Naive thymus-derived CD8-positive, alpha-beta T cell (primary cell): Measurements from ENCODE around the gene MXRA8. TPM values are rescaled to one million over a fixed set of nuclear protein-coding genes. Genes with fewer than 3 reads are reported as not detected.
"Not testable (repeated sequence)": the region's sequence is repeated elsewhere in the genome, so short reads cannot be mapped to it uniquely, and the experiment has no call there.

Source experiments
- ATAC-seq, 2 donors: fragments of 150-1000 bp; cut with Tn5 transposase in 1 of 2; sonication (Bioruptor Pico), chemical (Tn5 transposase) in 1 of 2; 1 replicate in 1 of 2; 2 replicates in 1 of 2; pipeline ENCODE4 v1.10.0; 2021; ENCODE audit warnings: mild to moderate bottlenecking in 2 of 2, moderate library complexity in 2 of 2
- POLR2A ChIA-PET: fragments of 350-600 bp; sonication (Branson Sonifier 250); formaldehyde crosslinking; loops from one replicate; lab custom pipeline; 2021; ENCODE audit warnings: antibody characterized with exemption; lab: Charles Lee
- DNase-seq, 10 donors: peaks; one replicate each; pipeline versions ENCODE4 v3.0.0 to v3.0.0-alpha.2; 2020 to 2022
- H3K27ac Mint-ChIP-seq, 10 donors: one replicate each; pipeline ENCODE4 v1.8.0; 2020 to 2022; ENCODE audit warnings: mild to moderate bottlenecking in 10 of 10, mixed read lengths in 10 of 10, moderate library complexity in 4 of 10, inconsistent platforms in 1 of 10
- H3K27me3 Mint-ChIP-seq, 5 donors: one replicate each; pipeline ENCODE4 v1.8.0; 2021 to 2022; ENCODE audit warnings: mixed read lengths in 5 of 5
- H3K36me3 Mint-ChIP-seq, 3 donors: one replicate each; pipeline ENCODE4 v1.8.0; 2020 to 2022; ENCODE audit warnings: mixed read lengths in 3 of 3, mild to moderate bottlenecking in 2 of 3, inconsistent platforms in 1 of 3
- H3K4me1 Mint-ChIP-seq, 4 donors: one replicate each; pipeline ENCODE4 v1.8.0; 2021 to 2022; ENCODE audit warnings: mixed read lengths in 4 of 4
- H3K4me3 Mint-ChIP-seq, 10 donors: one replicate each; pipeline ENCODE4 v1.8.0; 2020 to 2022; ENCODE audit warnings: mild to moderate bottlenecking in 10 of 10, mixed read lengths in 10 of 10, moderate library complexity in 6 of 10, inconsistent platforms in 1 of 10
- H3K9me3 Mint-ChIP-seq, 9 donors: one replicate each; pipeline ENCODE4 v1.8.0; 2020 to 2022; ENCODE audit warnings: mixed read lengths in 9 of 9, mild to moderate bottlenecking in 3 of 9, inconsistent platforms in 1 of 9, moderate library complexity in 1 of 9
- polyA plus RNA-seq, 3 donors: library from polyadenylated mRNA; unstranded; fragments of 300-500 nt; fragmentation: Illumina TruSeq; gene quantifications; one replicate each; pipeline ENCODE4 v1.2.3, GENCODE V29; 2021
- total RNA-seq, 8 experiments: library from RNA in 2 of 8; stranded (reverse) in 2 of 8; gene quantifications; one replicate each; pipeline ENCODE4 v1.2.3 and lab custom pipeline; 2021 to 2026

The MXRA8 gene
- total and polyA plus RNA-seq, 5 experiments from 2014 or later: 7.4 to 22.0 (median 7.7) TPM

DNA sequence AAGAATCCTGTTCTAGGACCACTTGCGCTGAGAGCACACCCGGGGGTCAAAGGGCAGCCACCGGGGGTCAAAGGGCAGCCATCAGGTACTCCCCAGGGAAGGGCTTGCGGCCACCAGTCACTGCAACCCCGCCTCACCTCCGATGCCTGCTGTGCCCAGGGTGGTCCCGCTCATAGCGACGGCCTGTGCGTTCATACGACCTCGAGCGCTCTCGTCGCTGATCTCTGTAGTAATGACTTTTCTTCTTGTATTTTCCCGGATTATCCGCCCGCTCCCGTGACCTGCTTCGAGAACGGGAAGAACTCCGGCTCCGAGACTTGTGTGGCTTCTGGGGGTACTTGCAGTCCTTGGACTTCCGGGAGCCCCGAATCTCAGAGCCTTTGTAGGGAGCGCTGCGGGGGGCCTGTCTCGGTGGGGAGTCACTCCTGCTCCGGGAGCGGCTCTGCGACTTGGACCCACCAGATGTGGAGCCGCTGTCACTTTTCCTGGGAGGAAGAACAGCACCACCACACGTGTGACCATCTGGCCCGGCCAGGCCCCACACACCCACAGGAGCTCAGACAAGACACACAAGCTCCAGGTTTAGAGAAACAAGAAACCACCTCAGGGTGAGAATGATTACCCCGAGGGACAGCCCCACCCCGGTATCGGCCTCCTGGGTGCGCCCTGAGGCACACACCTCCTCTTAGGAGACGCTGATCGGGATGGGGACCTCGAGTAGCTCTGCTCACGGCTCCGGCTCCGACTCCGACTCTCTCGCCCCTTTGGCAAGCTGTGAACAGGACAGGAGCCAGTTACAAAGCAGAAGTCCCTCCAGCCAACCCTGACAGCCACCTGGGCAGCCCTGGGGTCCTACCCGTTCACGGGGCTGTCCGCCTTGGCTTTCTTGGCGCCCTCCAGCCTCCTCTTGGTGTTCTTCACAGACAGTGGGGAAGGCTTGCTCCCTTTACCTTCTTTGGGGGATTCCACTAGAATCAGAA lies 29.0 kb upstream of the MXRA8 start:
- DNase-seq: peak in 1 of 10 donors; percentile 57
- H3K9me3 Mint-ChIP-seq: no peaks in the 10 kb centered on the region
- no peaks in the 10 kb centered on the region for H3K27me3 Mint-ChIP-seq
- H3K27ac Mint-ChIP-seq: no peak overlapping the region
- POLR2A ChIA-PET: interaction anchor here (0.7 to 2.2 kb wide), 4 partner anchors 11 to 18 kb away, joined by 3 to 9 read pairs (median 4); partner anchors contain the start of genes AURKAIP1 and CCNL2
- H3K4me3 Mint-ChIP-seq: no peak overlapping the region
- ATAC-seq: no peak
- peaks cover 1 to 10% (median 6%) of the 10 kb centered on the region in 4 donors for H3K4me1 Mint-ChIP-seq
- peaks cover 0 to 70% (median 20%) of the 10 kb centered on the region in 3 donors for H3K36me3 Mint-ChIP-seq

- DNase-seq (no peak), ATAC-seq (no peak)
- Mint-ChIP-seq H3K27ac (no peak overlapping the region), H3K4me3 (no peak overlapping the region), H3K9me3 (no peaks in the 10 kb centered on the region), H3K4me1 (peaks cover 0 to 6% (median 3%) of the 10 kb centered on the region in 4 donors), H3K36me3 (peaks cover 0 to 55% (median 20%) of the 10 kb centered on the region in 3 donors), H3K27me3 (no peaks in the 10 kb centered on the region)
- POLR2A ChIA-PET: interaction anchor here (2.2 kb wide), 1 partner anchor 13 kb away, joined by 9 read pairs; the partner anchor contains the start of gene CCNL2
These were observed 27.6 kb upstream of the MXRA8 start for GRCh38 chr1:1385931-1386330.

DNA sequence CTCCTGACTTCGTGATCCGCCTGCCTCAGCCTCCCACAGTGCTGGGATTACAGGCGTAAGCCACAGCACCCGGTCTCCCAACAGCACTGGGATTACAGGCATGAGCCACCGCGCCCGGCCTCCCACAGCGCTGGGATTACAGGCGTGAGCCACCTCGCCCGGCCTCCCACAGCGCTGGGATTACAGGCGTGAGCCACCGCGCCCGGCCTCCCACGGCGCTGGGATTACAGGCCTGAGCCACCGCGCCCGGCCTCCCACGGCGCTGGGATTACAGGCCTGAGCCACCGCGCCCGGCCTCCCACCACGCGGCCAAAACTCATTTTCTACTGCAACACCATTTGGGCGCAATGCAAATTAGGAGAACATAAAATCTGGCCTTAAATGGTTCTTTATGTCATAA lies 27.0 kb upstream of the MXRA8 start:
- Mint-ChIP-seq H3K27ac (peak overlapping the region in 1 of 10 donors; percentile 15), H3K36me3 (peaks cover 0 to 49% (median 18%) of the 10 kb centered on the region in 3 donors)
- H3K27me3 Mint-ChIP-seq, H3K9me3 Mint-ChIP-seq, H3K4me1 Mint-ChIP-seq, H3K4me3 Mint-ChIP-seq, ATAC-seq, DNase-seq: not testable (repeated sequence)
- POLR2A ChIA-PET: interaction anchor here (0.6 to 2.2 kb wide), 3 partner anchors 14 to 37 kb away, joined by 3 to 9 read pairs (median 7); partner anchors contain the start of gene CCNL2

DNA sequence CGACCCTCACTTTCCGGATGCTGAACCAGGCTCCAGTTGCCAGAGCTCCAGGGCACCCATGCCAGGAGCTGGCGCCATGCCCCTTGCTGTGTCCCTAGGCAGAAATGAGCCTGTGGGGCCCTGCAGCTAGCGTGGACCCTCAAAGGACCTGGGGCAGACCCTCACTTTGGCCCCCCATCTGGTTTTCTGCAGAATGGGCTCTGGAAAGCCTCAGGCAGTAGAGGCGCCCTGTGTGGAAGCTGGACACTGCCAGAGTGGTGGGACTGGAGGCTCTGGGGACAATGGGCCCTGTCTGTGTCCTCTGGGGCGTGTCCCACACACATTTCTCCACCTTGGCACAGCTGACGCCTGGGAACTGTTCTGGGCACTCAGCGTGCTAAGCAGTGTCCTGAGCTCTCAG lies 22.9 kb upstream of the MXRA8 start:
- Mint-ChIP-seq H3K36me3 (peaks cover 0 to 9% (median under 1%) of the 10 kb centered on the region in 3 donors), H3K4me3 (no peak overlapping the region), H3K27ac (no peak overlapping the region), H3K4me1 (peaks cover 0 to 7% (median 4%) of the 10 kb centered on the region in 4 donors), H3K27me3 (no peaks in the 10 kb centered on the region), H3K9me3 (no peaks in the 10 kb centered on the region)
- DNase-seq: no peak
- POLR2A ChIA-PET: interaction anchor here (0.8 kb wide), 1 partner anchor 25 kb away, joined by 4 read pairs; no protein-coding TSS in a partner anchor
- no peak for ATAC-seq

- no peak overlapping the region for H3K27ac Mint-ChIP-seq
- no peaks in the 10 kb centered on the region for H3K27me3 Mint-ChIP-seq
- peaks cover 0 to 4% (median 0%) of the 10 kb centered on the region in 3 donors for H3K36me3 Mint-ChIP-seq
- H3K9me3 Mint-ChIP-seq: no peaks in the 10 kb centered on the region
- peaks cover 0 to 10% (median 4%) of the 10 kb centered on the region in 4 donors for H3K4me1 Mint-ChIP-seq
- no peak overlapping the region for H3K4me3 Mint-ChIP-seq
- POLR2A ChIA-PET: interaction anchor here (0.6 to 0.8 kb wide), 2 partner anchors 25 to 388 kb away, joined by 4 to 5 read pairs; no protein-coding TSS in a partner anchor
- no peak for DNase-seq
- no peak for ATAC-seq
These were observed 22.5 kb upstream of the MXRA8 start for GRCh38 chr1:1380860-1381259.

DNA sequence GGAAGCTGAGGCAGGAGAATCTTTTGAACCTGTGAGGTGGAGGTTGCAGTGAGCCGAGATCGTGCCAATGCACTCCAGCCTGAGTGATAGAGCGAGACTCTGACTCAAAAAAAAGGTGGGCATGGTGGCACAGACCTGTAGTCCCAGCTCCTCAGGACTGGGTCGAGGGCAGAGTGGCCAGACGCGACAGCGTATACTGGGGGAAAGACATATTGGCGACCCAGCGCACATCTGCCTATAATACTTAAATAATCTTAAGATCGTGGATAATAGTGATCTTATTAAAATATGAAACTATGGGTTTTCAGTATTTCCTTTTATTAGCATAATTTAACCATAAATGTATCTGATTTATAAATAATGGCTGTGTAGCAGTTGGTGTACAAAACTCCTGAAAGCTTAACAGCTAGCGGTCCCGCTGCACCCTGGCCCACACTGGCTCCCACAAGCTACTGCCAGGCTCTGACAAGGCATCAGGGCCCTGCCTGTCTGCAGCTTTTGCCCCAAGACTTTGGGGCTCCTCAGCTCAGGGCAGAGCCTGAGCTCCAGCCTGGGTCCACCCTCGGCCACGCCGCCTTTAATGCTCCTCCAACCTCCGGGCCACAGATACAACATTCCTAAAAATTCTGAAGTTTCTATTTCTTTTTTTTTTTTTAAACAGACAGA lies 19.3 kb upstream of the MXRA8 start:
- Mint-ChIP-seq H3K27me3 (no peaks in the 10 kb centered on the region), H3K9me3 (no peaks in the 10 kb centered on the region), H3K4me1 (peaks cover 9 to 25% (median 13%) of the 10 kb centered on the region in 4 donors), H3K27ac (no peak overlapping the region), H3K36me3 (no peaks in the 10 kb centered on the region), H3K4me3 (peak overlapping the region in 2 of 10 donors; percentile 14 to 22)
- DNase-seq: no peak
- no peak for ATAC-seq
- POLR2A ChIA-PET: interaction anchor here (0.6 to 5.3 kb wide), 6 partner anchors 12 to 414 kb away, joined by 3 to 70 read pairs (median 4); partner anchors contain the start of genes CCNL2 and MRPL20

DNA sequence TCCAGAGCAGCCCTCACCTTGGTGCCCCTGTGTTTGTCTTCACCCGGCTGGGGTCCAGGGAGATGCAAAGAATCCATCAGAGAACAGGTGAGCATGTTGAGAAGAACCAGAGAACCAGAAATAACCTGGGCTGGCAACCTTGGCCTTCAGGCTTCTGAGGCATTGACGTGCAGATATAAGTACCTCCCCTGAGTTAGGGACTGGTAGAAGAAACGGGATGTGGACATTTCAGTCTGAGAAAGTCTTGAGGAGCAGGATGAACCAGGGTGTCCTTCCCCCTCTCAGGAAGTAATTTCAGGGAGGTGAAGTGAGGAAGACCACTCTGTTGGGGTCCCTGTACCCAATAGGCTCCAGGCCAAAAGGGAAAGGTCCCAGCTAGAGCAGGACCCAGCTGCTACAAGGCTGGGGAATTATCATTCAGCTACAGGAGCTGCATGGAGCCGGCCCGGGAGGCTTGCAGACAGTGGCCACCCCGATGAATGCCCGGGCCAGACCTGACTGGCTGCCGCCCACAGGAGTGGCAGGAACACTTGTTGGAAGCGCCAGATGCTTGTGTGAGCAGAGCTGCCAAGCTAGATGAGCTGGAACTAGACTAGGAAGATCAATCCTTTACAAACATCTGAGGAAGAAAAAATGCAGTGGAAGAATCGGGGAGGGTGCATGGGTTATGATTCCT lies 18.3 kb upstream of the MXRA8 start:
- DNase-seq (no peak), ATAC-seq (no peak)
- H3K27me3 Mint-ChIP-seq: no peaks in the 10 kb centered on the region
- H3K4me1 Mint-ChIP-seq: peaks cover 9 to 30% (median 15%) of the 10 kb centered on the region in 4 donors
- H3K9me3 Mint-ChIP-seq: no peaks in the 10 kb centered on the region
- POLR2A ChIA-PET: interaction anchor here (0.6 to 8.9 kb wide), 12 partner anchors 10 to 520 kb away, joined by 3 to 105 read pairs (median 6); partner anchors contain the start of genes CCNL2, ISG15, MIB2 and MRPL20
- H3K4me3 Mint-ChIP-seq: peak overlapping the region in 7 of 10 donors; percentile 14 to 97 (median 48)
- peak overlapping the region in 9 of 10 donors; percentile 41 to 99 (median 84) for H3K27ac Mint-ChIP-seq
- H3K36me3 Mint-ChIP-seq: no peaks in the 10 kb centered on the region

GRCh38 chr1:1374929-1375662 lies 16.7 kb upstream of the MXRA8 start, which contains the start of gene AURKAIP1:
TSS of gene AURKAIP1 (minus strand) at chr1:1375207. CDS start at chr1:1374756, 451 bp downstream.
- peak within 1 kb of the TSS; percentile 91 to 99 (median 97) for H3K27ac Mint-ChIP-seq
- ATAC-seq: peak; percentile 64 to 77
- H3K36me3 Mint-ChIP-seq: no peaks in the 10 kb centered on the region
- peak within 1 kb of the TSS; percentile 87 to 97 (median 93) for H3K4me3 Mint-ChIP-seq
- H3K27me3 Mint-ChIP-seq: no peaks in the 10 kb centered on the region
- DNase-seq: peak; percentile 83 to 99 (median 96)
- POLR2A ChIA-PET: interaction anchor here (0.6 to 8.9 kb wide), 22 partner anchors 12 to 845 kb away, joined by 3 to 105 read pairs (median 5); partner anchors contain the start of genes C1orf159, CCNL2, DVL1 and ISG15
- peaks cover 9 to 42% (median 24%) of the 10 kb centered on the region in 4 donors for H3K4me1 Mint-ChIP-seq
- H3K9me3 Mint-ChIP-seq: no peaks in the 10 kb centered on the region

DNA sequence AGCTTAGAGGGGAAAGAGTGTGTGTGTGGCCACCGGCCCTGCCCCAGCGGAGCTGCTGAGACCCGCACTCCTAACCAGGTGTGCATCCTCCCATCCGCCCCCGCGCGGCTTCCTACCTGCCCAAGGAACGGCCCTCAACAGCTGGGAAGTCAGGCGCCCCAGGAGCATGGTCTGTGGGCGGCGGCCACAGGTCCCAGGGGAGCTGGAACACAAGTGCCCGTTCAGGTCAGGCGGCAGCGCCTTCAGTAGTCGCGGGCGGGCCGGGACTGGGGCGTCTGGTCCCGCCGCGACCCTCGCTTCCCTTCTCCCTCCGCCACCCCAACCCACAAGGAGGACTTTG lies 16.2 kb upstream of the MXRA8 start:
- Mint-ChIP-seq H3K9me3 (no peaks in the 10 kb centered on the region), H3K4me3 (peak overlapping the region; percentile 62 to 96 (median 88)), H3K27me3 (no peaks in the 10 kb centered on the region), H3K27ac (peak overlapping the region in 9 of 10 donors; percentile 31 to 99 (median 92)), H3K4me1 (peaks cover 9 to 44% (median 24%) of the 10 kb centered on the region in 4 donors), H3K36me3 (no peaks in the 10 kb centered on the region)
- no peak for ATAC-seq
- POLR2A ChIA-PET: interaction anchor here (0.6 to 8.9 kb wide), 16 partner anchors 12 to 306 kb away, joined by 3 to 105 read pairs (median 5); partner anchors contain the start of genes CCNL2, DVL1, MIB2 and MRPL20
- no peak for DNase-seq

- no peak for ATAC-seq
- Mint-ChIP-seq H3K27ac (peak overlapping the region in 9 of 10 donors; percentile 19 to 99 (median 92)), H3K9me3 (no peaks in the 10 kb centered on the region), H3K4me1 (peaks cover 9 to 48% (median 24%) of the 10 kb centered on the region in 4 donors), H3K27me3 (no peaks in the 10 kb centered on the region), H3K4me3 (peak overlapping the region; percentile 62 to 96 (median 88)), H3K36me3 (no peaks in the 10 kb centered on the region)
- POLR2A ChIA-PET: interaction anchor here (0.6 to 8.9 kb wide), 11 partner anchors 12 to 241 kb away, joined by 3 to 105 read pairs (median 8); partner anchors contain the start of genes CCNL2, DVL1, MIB2 and MRPL20
- no peak for DNase-seq
These were observed 15.6 kb upstream of the MXRA8 start for GRCh38 chr1:1373815-1374588.
